Loucy (cell line): ENCODE measurements around the gene SCN4A.

Source experiments
- EZH2phosphoT487 ChIP-seq: fragments of 200-600 bp; IDR thresholded peaks from 2 replicates; pipeline ENCODE4 v1.6.1; 2018; ENCODE audit warnings: antibody characterized with exemption, mild to moderate bottlenecking, moderate library complexity, borderline replicate concordance
- TF ChIP-seq, protein P1 (sequence below): fragments of 200-600 bp; sonication (generic); conservative IDR thresholded peaks from 2 replicates; pipeline ENCODE4 v1.5.1; 2014; ENCODE audit warnings: mild to moderate bottlenecking, antibody characterized with exemption, low read length

- TF ChIP-seq, protein P1, sequence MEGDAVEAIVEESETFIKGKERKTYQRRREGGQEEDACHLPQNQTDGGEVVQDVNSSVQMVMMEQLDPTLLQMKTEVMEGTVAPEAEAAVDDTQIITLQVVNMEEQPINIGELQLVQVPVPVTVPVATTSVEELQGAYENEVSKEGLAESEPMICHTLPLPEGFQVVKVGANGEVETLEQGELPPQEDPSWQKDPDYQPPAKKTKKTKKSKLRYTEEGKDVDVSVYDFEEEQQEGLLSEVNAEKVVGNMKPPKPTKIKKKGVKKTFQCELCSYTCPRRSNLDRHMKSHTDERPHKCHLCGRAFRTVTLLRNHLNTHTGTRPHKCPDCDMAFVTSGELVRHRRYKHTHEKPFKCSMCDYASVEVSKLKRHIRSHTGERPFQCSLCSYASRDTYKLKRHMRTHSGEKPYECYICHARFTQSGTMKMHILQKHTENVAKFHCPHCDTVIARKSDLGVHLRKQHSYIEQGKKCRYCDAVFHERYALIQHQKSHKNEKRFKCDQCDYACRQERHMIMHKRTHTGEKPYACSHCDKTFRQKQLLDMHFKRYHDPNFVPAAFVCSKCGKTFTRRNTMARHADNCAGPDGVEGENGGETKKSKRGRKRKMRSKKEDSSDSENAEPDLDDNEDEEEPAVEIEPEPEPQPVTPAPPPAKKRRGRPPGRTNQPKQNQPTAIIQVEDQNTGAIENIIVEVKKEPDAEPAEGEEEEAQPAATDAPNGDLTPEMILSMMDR: peak; percentile 64
- no peak for TF ChIP-seq EZH2phosphoT487
Measured at GRCh38 chr17:63946440-63947363, 26.0 kb downstream of the SCN4A start.
